GM12891 (cell line): ENCODE results near the gene TMEM164.
A peak's percentile ranks its signal among the peaks of the same experiment; 100 is the strongest.

Experiments
- DNase-seq: peaks from one replicate; pipeline ENCODE4 v3.0.0; 2011; ENCODE audit warnings: low spot score; ENCODE audit not compliant: insufficient read length
- FAIRE-seq: peaks from 2 replicates; lab custom pipeline; 2011; peaks lifted over from hg19 to GRCh38; lab: Jason Lieb, UNC
- PAX5 ChIP-seq: IDR thresholded peaks from 2 replicates; pipeline ENCODE4 v1.6.1; 2011; ENCODE audit warnings: low read length, moderate library complexity, mild to moderate bottlenecking; ENCODE audit not compliant: insufficient read depth, severe bottlenecking
- POLR2A ChIP-seq: IDR thresholded peaks from 2 replicates; pipeline ENCODE4 v1.6.1; 2011; ENCODE audit warnings: low read depth, low read length, control low read depth
- POLR2AphosphoS5 ChIP-seq: IDR thresholded peaks from 2 replicates; pipeline ENCODE4 v1.6.1; 2011; ENCODE audit warnings: low read depth, low read length, control low read depth
- POU2F2 ChIP-seq: IDR thresholded peaks from 2 replicates; pipeline ENCODE4 v1.6.1; 2011; ENCODE audit warnings: low read depth, mild to moderate bottlenecking, control low read depth, low read length, moderate library complexity
- SPI1 ChIP-seq: IDR thresholded peaks from 2 replicates; pipeline ENCODE4 v1.6.1; 2011; ENCODE audit warnings: low read depth, low read length, control low read depth
- TAF1 ChIP-seq: IDR thresholded peaks from 2 replicates; pipeline ENCODE4 v1.6.1; 2011; ENCODE audit warnings: low read depth, low read length, control low read depth

TMEM164 gene

DNA sequence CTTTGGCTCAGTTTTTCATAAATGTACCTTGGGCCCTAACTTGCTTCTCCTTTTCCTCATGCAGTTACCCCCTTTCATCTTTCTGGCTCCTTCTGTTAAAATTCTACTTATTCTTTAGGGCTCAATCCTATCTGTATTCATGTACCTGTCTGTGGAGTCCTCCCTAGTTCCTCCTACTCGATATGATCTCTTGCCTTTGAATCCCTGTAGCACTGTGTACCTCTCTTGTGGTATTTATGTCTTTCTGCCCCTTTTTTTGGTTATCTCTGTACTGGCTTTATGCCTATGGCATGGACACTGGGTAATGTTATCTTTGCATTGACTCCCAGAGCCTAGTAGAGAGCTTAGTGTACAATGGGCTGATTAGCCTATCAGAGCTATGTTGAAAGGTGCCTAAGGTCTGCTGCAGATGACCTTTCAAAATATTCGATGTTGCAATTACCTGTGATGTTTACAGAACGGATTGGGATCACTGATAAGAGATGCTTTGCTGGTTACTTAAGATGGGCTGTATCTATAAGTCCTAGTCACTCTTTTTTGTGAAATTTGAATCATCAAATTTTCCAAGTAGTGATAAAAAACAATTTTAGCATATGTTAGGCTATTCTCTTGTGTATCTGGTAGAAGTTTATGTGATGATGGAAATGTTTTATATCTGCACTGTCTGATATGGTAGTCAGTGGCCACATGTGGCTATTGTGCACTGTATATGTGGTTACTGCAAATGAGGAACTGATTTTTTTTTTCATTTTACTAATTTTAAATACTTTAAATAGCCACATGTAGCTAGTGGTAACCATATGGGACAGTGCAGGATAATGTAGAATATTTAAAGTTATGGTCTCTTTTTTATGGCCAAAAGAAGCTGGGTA, 33.5 kb downstream of the TMEM164 start:
- no peak for DNase-seq
- TF ChIP-seq TAF1 (no peak), SPI1 (peak; percentile 63)
- FAIRE-seq: no peak

DNA sequence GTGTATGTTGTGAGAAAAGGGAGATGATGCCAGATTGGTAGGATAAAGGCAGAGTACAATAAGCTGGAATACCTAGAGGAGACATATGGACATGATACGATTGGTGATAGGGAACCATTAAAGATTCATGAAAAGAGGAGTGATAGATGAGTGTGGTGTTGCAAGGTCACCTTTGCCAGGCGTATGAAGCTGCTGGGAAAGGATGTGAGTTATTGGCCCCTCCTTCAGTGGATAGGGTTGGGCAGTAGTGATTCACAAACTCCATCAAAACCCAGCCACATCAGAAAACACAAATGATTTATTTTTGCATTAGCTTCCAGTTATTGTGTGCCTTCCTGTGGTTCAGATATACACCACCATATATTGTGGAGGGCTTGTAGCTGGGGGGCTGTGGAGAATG, 34.3 kb downstream of the TMEM164 start:
- no peak for TF ChIP-seq POU2F2
- no peak for TF ChIP-seq POLR2A
- no peak for TF ChIP-seq SPI1
- TF ChIP-seq PAX5: no peak
- TF ChIP-seq TAF1: no peak
- FAIRE-seq (no peak), DNase-seq (no peak)

DNA sequence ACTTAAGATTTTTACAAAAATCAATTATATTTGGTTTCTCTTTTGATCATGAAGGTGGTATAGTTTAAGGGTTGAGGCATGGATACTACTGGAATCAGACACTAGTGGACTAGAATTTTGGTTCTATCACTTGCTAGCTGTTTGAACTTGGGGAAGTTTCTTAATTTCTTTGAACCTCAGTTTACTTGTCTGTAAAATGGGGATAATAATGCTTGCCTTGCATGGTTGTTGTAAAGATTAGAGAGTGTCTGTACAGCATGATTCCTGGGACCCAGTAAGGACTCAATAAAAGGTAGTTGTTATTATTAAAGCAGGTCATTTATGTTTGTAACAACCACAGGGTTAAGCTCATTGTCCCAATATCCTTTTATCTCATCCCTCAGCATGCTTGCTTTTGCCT, 36.0 kb downstream of the TMEM164 start:
- TF ChIP-seq POLR2AphosphoS5 (no peak), PAX5 (no peak), SPI1 (no peak), POLR2A (no peak), TAF1 (no peak), POU2F2 (no peak)
- DNase-seq (no peak), FAIRE-seq (no peak)

DNA sequence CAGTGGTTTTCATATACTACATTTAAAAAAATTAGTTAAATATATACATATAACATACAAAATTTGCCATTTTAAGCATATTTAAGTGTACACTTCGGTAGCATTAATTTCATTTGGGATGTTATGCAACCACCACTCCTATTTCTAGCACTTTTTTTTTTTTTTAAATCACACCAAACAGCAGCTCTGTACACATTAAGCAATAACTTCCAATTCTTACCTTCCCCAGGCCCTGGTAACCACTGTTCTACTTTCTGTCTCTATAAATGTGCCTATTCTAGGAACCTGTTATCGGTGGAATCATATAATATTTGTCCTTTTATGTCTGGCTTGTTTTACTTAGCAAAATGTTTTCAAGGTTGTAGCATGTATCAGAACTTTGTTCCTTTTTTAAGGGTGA, 39.1 kb downstream of the TMEM164 start:
- FAIRE-seq: no peak
- TF ChIP-seq POU2F2 (no peak), SPI1 (no peak), POLR2AphosphoS5 (no peak), PAX5 (no peak), TAF1 (no peak)
- no peak for DNase-seq

DNA sequence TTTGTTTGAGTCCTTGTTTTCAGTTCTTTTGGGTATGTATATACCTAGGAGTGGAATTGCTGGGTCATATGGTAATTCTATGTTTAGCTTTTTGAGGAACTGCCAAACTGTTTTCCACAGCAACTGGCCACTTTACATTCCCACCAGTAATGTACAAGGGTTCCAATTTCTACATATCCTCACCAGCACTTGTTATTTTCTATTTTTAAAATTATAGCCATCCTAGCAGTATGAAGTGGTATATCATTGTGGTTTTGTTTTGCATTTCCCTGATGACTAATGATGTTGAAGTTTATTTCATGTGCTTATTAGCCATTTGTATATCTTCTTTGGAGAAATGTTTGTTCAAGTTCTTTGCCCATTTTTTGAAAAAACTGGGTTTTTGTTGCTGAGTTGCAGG, 39.6 kb downstream of the TMEM164 start:
- DNase-seq (no peak), FAIRE-seq (no peak)
- TF ChIP-seq PAX5: no peak
- no peak for TF ChIP-seq TAF1
- TF ChIP-seq SPI1: no peak
- TF ChIP-seq POU2F2: no peak
- TF ChIP-seq POLR2AphosphoS5: no peak
- no peak for TF ChIP-seq POLR2A

DNA sequence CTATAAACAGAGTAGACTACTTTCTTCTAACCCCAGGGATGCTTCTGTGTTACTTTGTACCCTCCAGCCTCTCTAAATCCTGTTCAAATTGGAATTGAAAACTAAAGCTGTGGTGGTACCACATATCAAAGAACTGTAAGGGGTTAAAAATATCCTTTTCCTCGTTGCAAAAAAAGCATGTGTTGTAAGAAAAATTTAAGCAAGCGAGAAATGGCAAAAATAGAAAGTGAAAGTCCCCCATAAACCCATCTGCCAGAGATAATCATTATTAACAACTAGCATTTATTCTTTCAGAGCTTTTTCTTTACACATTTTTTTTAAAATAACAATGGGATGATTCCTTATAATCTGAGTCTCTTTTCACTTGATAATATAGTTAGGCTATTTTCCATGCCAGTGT, 40.6 kb downstream of the TMEM164 start:
- DNase-seq (no peak), FAIRE-seq (no peak)
- TF ChIP-seq POLR2A (no peak), PAX5 (no peak), SPI1 (no peak)

DNA sequence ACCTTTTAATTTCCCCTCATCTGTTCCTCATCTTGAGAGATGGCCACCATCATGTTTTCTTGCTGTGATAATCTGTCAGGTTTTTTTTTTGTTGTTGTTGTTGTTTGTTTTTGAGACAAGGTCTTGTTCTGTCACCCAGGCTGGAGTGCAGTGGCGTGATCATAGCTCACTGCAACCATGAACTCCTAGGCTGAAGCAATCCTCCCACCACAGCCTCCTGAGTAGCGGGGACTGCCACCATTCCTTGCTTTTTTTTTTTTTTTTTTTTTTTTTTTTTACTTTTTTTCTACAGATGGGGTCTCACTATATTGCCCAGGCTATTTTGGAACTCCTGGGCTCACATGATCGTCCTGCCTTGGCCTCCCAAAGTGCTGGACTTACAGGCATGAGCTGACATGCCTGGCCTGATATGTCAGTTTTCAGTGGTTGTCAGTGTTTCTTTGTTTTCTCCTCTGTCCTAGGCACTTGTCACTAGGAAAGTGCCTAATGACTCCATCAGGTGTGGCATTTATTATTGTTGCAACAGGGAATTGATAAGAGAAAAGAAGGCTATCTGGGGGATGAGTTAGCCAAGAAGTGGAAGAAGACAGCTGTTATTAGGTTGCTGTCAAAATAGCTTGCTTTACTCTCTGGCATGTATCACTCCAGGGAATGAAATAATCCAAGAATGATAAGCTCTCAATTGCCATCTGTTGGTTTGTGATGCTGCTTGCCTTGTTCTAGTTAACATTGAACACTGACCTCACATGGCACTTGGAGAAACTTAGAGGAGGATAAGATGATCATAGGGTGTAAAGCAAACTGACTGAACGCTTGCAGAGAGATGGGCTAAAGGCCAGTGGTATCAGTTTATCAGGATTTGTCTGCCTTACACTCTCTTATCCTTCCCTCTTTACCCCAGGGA, 41.7 kb downstream of the TMEM164 start:
- FAIRE-seq (peak; percentile 35), DNase-seq (no peak)
- TF ChIP-seq SPI1 (no peak), TAF1 (no peak), PAX5 (no peak), POLR2AphosphoS5 (no peak), POU2F2 (no peak), POLR2A (no peak)

DNA sequence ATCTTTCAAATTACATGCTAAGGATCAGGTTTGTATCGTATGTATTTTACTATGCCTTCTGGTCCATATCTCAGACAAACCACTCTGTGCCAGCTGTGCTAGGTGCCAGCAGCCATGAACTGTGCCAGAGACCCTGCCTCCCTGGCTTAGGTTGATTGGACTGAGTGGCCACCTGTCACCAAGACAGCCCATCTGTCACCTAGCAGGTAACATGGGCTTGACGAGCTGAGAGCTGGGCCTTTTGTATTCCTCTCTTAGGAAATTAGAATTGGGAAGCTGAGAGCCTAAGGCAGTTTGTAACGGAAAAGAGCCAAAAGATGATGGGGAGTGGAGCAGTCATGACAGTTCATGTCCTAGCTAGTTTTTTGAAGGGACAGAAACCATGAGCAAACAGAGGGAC, 42.5 kb downstream of the TMEM164 start:
- FAIRE-seq (peak; percentile 66), DNase-seq (no peak)
- TF ChIP-seq SPI1 (no peak), TAF1 (no peak), PAX5 (no peak), POLR2A (no peak), POLR2AphosphoS5 (no peak), POU2F2 (no peak)

DNA sequence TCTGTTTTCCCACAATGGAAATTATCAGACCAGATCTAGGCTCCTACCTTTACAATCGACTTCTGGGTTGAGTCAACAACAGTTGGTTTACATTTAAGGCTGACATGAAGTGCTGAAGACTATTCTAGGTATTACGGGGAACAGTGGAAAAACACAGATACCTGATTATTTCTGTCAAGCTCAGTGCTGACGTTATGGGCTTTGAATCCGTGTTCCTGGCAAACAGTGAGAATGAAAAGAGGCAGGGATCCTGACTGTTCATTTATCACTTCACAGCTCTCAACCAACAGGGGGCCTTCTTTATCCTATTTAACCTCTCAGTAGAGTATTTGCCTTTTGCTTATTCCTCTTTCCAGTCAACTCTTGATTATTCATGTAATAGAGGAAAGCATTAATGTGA, 43.1 kb downstream of the TMEM164 start:
- FAIRE-seq (no peak), DNase-seq (no peak)
- no peak for TF ChIP-seq TAF1

DNA sequence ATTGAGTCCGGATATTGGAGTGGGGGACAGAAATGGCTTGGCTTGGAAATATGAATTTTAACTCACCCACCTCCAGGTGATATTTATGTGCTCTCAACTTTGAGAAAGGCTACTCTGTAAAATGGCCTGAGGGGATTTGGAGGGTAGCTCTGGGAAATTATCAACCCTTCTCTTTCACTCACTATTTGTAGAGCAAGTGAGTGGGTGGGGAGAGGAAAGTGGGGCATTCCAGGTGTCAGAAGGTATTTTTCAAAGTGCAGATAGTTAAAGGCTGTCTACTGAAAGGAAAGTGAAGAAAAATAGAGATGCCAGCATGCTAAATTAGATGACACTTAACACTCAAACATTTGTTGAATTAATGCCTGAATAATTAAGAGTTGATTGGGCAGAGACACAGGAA, 44.1 kb downstream of the TMEM164 start:
- TF ChIP-seq TAF1 (no peak), PAX5 (no peak), SPI1 (no peak), POU2F2 (no peak), POLR2A (no peak), POLR2AphosphoS5 (no peak)
- DNase-seq (no peak), FAIRE-seq (peak; percentile 54)
